SKM-1 treated with dmso at 0.1 percent for 144 hours (cell line): ENCODE data around the gene PPM1N.

ENCODE experiments used
- DNase-seq: peaks from one replicate; lab custom pipeline; 2025; ENCODE audit not compliant: unreplicated experiment; lab: John Stamatoyannopoulos, UW

The PPM1N gene

DNA sequence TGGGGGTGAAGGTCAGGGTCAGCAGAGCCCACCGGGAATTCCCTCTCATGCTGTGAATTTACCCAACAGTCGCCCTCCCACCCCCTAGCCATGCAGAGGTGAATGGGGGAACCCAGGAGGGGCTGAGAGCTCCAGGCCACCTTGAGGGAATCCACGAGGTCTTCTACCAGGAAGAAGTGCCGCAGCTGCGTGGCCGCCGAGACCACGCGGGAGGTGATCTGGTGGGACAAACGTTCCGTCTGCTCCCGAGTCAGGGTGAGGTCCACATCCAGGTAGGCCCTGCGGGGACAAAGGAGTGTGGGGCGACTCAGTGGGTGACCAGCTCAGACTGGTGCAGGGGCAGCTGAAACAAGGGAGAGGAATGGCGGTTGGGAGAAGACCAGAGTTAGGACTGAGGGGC lies 9.5 kb upstream of the PPM1N start:
- DNase-seq: no peak

DNA sequence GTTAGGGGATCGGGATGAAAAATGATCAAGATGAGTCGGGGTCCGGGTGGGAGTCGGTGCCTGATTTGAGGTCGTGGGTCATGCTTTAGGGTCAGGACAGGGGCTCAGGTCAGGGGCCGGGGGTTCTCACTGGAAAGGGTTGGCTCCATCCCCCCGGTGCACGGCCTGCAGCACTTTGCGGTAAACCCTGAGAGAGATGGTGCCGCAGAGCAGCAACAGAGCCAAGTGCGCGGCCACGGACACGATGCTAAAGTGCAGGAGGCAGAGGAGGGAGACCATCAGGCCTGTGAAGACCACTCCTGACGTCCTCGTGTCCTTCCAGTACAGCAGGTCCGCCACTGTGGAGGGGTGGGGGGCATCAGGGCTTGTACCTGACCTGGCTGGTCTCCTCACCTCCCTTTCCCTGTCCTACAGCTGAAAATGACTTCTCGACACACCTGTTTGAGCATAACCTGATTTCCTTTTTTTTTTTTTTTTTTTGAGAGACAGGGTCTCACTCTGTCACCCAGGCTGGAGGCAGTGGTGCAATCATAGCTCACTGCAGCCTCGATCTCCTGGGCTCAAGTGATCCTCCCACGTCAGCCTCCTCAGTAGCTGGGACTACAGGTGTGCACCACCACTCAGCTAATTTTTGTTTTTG lies 8.9 kb upstream of the PPM1N start:
- no peak for DNase-seq

DNA sequence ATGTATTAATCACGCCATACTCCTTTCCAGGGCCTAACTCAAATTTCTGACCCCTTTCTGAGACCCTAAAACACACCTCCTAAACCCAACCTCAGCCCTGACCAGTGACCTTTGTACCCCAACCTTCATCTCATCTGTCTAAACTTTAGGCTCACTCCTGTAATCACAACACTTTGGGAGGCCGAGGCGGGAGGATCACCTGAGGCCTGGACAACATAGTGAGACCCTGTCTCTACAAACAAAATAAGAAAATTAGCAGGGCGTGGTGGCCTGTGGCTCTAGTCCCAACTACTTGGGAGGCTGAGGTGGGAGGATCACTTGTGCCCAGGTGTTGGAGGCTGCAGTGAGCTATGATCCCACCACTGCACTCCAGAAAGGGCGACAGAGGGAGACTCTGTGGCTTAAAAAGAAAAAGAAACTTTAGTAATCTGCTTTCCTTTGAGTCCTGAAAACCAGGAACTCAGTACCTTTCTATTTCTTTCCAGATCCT lies 6.1 kb upstream of the PPM1N start:
- DNase-seq: no peak

DNA sequence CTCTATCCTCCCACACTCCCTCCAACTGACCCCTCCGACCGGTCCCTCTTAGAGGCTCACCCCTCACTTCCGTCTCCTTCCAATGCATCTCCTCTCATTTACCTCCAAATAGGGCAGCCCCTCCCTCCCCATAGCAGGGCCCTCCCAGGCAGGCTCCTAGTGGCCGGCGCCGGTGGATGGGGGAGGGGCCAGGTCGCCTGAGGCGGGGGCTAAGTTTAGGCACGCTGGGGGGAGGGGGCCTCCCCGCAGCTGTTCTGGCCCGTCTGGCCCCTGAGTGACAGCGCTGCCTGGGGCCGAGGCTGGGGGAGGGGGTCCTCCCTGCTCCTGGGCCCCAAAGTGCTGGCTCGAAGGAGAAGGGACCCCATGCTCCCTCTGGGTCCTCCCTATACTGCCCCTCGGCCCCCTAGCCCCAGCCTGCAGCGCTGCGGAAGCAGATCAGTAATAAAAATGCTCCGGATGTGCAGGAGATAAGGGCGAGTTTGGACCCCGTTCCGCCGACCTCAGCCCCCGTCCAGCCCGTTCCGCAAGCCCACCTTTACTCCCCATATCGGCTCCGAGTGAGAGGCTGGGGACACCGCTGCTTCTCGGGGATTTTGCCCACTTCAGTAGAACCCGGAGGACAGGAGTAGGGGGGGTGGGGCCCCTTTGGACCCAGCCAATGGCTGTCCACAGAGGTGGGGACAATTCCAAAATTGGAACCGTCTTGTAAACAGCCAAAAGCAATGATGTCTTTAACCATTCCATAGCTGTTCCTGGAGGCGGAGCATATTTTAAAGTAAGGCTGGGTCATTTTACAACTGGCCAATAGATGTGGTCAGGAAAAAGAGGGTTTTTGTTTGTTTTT lies 5.4 kb upstream of the PPM1N start:
- peak; percentile 9 for DNase-seq

DNA sequence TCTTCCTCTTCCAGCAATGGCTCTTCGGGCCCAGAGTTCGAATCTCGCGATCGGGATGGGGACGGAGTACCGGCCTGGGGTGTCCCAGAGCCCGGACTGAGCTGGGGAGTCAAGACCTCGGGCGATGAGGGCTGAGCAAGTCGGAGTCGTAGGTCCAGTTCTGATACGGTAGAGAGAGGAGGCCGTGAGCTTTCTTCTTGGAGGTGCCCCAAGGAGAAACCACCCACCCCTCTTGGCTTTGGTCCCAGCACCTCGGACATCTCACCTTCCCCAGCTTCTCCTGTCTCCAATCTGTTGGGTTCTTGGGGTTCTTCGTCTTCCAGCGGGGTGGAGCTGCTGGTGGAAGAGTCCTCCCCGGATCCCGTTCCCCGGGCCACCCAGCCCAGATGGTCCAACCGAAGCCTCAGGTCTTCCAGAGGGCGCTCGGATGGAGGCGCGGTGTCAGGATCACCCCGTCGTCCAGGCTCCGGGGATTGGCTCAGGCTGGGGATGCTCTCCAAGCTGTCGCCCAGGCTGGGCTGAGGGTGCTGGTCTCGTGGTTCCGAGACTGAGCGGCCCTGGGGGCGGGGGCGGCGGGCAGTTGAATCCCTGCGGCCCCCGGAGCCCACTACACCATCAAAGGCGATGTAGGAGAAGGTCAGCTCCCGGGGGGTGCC lies 3.9 kb upstream of the PPM1N start:
- no peak for DNase-seq

DNA sequence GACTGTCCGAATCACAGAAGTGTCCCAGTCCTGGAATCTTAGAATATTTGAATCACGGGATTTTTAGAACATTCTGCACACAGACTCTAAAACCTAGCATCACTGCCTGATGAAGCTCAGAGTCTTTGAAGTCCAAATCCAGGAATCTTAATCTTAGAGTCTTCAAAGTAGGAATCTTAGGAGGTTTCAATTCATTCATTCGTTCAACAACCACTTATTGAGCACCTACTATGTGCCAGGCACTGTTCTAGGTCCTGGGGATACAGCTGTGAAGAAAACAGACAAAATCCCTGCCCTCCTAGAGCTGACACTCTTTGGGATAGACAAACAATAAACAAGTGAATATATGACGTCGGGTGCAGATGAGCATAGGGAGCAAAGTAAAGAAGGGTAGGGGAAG lies 3.1 kb upstream of the PPM1N start:
- DNase-seq: no peak

DNA sequence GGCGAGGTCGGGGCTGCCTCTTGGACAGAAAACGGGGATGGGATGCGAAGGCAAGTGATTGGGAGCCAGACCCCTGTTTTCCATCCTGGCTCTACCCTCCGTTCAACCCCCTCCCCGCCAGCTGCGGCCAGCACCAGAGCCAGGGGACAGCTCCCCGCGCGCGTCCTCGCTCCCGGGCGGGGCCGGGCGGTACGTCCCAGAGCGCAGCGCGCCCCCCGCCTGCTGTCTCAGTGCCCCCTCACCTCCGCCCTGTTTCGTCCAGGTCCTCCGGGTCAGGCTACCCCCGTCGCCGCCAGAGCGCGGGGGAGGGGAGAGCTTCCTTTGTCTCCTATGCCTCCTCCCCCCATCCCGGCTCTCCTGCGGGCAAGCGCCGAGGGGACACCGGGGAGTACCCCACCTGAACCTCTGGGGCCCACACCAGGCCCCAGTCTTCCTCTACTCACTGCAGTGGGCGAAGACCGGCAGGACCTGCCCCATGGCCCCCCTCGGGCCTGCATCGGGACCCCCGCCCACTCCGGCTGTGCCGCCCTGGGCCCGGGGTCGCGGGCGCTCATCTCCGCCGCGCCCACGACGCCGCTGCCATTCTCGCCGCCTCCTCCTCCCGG lies 1.8 kb upstream of the PPM1N start:
- no peak for DNase-seq

DNA sequence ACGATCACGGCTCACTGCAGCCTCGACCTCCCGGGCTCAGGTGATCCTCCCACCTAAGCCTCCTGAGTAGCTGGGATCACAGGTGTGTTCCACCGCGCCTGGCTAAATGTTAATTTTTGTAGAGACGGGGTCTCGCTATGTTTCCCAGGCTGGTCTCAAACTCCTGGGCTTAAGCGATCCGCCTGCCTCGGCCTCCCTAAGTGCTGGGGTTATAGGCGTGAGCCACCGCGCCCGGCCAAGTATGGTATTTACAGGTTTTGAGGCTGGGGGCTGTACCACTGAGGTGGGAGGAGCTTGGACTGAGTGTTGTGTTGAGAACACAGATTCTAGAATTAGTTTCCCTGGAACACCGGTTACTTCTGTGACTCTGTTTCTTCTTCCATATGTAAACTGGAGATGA lies 452 bp upstream of the PPM1N start:
- no peak for DNase-seq

DNA sequence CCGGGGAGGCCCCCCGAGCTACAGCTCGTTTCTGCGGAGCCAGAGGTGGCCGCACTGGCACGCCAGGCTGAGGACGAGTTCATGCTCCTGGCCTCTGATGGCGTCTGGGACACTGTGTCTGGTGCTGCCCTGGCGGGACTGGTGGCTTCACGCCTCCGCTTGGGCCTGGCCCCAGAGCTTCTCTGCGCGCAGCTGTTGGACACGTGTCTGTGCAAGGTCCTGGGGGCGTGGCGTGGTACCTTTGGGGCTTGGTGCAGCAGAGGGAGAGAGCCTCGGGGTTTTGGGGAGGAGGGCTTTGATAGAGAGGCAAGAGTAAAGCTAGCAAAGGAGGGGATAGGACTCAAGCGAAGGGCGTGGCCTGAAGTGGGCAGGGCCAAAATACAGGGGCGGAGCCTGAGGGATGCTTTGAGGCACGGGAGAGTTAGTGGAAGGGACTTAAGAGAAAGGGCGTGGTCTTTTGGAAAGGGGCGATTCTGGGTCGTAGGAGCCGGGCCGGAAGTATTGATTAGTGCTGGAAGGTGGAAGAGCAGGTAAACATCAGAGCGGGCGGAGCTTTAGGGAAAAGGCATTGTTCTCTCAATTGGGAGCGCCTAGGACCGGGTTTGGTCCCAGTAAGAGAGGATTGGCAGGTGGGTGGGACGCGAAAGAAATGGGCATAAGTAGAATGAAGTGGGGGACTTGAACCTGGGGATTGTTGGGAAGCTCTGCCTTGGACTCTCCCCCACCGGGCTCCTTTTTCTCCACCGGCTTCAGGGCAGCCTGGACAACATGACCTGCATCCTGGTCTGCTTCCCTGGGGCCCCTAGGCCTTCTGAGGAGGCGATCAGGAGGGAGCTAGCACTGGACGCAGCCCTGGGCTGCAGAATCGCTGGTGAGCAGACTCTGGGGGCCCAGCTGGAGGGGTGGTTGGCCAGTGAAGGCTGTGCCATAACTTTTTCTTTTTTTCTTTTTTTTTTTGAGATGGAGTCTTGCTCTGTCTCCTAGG lies 1.2 kb downstream of the PPM1N start:
- DNase-seq: no peak

DNA sequence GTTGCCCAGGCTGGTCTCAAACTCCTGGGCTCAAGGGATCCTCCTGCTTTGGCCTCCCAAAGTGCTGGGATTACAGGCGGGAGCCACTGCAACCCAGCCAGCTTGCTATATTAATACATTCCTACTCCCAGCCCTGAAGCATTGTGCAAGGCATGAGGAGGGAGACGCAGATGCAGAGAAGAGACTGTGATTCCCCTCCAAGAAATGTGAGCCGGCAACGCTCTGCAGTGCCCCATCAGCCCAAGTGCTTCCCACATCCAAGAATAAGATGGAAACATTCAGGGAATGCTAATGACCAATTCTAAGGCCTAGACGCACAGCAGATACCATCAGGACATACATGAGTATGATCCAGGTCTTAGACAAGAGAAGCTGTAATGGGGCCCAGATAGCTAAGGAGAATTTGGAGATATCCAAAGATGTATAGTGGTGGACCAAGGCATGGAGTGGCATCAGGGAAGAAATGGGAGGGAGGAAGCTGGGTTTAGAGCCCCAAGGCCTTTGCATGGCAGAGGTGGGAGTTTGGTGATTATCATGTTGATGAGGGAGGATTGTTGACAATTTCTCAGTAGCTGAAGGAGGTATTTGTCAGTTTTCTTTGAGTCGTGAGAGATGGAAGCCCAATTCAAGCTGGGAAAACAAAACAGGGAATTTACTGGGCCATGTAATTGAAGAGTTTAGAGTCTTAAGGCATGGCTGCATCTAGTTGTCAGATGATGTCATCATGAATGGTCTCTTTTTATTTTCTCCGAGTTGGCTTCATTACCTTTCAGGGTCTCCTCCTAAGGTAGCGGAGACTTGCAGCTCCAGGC lies 2.9 kb downstream of the PPM1N start:
- DNase-seq: no peak

DNA sequence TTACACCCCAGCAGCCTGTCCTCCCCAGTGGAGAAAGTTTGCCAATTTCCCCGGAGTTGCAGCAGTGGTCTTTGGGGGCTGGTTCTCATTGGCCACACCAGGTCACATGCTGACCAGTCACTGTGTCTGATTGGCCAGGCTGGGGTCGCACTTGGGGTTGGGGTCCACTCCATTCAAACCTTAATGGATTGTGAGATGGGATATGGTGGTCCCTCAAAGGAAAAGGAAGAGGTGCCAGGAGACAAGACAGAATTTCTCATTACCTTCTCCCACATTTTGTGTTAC lies 3.4 kb downstream of the PPM1N start:
- no peak for DNase-seq

DNA sequence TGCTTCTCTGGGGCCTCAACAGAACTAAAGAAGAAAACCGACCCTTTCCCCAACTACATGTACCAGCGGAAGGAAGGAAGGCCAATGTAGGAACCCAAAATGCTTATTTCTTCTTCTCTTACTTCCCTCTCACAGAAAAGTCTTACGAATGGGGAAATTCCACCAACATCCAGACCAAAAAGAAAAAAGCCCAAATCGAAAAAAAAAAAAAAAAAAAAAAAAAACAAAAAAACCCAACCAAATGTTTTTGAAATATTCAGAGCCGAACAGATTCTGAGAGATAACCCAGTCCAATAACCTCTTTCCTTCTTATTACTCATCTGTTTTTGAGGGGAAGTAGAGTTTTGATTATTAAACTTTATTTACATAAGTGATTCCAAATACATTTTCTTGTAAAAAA lies 3.9 kb downstream of the PPM1N start:
- no peak for DNase-seq

DNA sequence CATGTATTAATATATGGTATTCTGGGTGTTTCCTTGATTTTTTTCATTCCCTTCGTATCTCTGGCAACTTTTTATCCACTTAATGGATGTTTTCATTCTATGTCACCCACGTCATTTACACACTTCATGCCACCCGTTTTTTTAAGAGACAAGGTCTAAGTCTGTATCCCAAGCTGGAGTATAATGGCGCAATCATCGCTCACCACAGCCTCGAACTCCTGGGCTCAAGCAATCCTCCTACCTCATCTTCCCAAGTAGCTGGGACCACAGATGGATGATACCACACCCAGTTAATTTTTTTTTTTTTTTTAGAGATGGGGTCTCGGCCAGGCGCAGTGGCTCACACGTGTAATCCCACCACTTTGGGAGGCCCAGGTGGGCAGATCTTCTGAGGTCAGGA lies 5.7 kb downstream of the PPM1N start:
- DNase-seq: no peak

DNA sequence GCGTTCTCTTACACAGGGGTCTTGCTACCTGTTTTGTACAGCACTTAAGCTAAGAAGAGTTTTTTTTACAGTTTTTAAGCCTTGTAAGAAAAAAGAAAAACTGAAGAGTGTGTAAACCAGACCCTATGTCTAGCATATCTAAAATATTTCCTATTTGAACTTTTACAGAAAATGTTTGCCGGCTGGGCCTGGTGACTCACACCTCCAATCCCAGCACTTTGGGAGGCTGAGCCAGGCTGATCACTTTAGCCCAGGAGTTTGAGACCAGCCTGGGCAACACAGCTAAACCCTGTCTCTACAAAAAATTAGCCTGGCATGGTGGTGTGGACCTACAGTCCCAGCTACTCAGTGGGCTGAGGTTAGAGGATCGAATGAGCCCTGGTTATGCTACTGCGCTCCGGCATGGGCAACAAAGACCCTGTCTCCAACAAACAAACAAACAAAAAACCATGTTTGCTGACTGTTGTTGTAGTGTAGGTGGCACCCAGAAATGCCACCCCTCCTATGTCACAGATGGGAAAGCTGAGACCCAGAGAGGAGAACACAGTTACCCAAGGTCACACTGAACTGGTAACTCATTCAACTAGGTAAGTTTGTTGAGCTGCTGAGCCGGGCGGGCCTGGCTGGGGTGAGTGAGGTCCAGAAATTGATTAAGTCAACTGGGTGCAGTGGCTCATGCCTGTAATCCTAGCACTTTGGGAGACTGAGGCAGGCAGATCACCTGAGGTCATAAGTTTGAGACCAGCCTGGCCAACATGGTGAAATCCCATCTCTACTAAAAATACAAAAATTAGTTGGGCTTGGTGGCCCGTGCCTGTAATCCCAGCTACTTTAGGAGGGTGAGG lies 7.1 kb downstream of the PPM1N start:
- no peak for DNase-seq

DNA sequence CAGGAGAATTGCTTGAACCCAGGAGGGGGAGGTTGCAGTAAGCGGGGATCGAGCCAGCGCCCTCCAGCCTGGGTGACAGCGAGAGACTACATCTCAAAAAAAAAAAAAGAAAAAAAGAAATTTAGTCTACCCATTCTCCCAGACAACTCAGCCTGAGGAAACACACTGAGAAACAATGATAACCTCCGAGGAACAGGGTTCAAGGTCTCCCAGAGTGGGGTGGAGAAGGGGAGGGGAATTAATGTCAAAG lies 7.7 kb downstream of the PPM1N start:
- DNase-seq: no peak

DNA sequence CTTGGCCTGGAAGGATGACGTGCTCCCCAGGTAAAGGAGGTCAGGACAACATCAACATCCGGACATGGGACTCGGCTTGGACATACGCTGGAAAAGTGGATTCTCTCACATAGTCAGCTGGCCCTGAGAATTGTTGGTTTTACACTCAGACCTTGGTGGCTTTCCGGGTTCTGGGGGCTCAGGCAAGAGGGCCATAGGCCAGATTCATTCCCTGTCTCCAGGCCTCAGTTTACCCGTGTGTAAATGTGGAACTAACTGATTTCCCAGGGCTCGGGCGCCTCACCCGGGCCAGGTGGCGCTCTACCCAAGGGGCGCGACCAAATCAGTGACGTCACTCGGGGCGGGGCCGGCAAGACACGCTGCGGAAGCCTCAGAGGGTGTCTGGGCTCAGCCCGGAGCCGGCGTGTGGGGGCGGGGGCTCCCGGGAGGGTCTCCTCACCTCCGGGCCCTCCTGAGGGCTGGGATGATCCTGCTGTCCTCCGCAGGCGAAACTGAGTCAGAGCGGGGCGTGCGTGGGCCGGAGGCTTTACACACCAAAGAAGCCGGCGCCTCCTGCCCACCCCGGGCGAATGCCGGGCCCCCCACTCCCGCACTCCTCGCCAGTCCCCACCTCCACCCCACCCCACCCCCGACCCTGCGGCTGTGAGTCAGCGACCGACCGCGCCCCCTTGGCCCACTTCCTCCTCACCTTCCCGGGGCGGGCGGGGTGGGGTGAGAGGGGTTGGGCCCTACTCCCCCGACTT lies 8.2 kb downstream of the PPM1N start:
- peak; percentile 36 for DNase-seq

DNA sequence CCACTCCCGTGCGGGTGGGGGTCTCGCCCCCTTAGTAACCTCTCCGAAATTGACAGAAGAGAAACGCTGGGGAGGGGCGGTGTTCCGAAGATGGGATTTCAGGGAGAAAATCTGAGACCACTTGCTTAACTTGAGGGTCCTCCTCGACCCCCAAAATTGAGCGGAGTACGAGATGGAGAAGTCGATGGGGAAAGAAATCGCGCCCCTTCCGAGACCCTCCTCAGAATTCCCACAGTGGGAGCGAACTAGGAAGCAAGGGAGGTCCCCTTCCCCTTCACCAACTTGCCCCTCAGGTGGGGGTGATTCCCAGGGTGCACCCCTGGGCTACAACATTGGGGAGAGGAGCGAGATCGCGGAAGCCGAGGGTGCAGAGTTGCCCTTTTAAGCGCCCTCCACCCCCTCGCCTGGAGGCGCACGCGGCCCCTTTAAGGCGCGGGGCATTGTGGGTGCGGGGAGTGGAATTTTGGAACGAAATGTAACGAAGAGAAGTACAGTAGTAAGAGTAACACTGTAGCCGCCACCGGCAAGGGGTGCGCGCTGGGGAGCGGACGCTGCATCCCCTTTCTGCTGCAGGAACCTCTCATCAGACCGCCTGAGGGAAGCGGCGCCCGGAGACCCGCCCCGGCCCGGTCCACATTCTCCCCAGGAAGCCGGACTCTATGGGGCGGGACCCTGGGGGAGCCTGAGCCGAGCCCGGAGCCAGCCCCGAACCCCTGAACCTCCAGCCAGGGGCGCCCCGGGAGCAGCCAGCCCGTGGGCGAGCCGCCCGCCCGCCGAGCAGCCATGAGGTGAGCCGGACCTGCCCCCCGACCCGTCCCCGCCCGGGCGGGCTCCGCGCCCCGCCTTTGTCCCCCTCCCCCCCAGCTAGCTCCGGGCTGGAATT lies 9.0 kb downstream of the PPM1N start, which contains the start of gene VASP:
TSS of gene VASP (plus strand) at position 491 of the 883 bp plus-strand sequence. CDS start at position 784, 293 bp downstream.
- DNase-seq: peak; percentile 82
